HL-60 (cell line): ENCODE data around the gene CRIP2.

ENCODE experiments used
- DNase-seq, 2 experiments: peaks; one replicate each; pipeline ENCODE4 v3.0.0-alpha.2; 2010 to 2020; ENCODE audit warnings: low read depth in 1 of 2, low spot score in 1 of 2
- H3K27ac ChIP-seq: fragments of 250-450 bp; sonication (Bioruptor Pico); replicated peaks from 2 replicates; pipeline ENCODE4 v1.5.1; 2020; ENCODE audit warnings: mild to moderate bottlenecking, moderate library complexity
- H3K27me3 ChIP-seq: fragments of 250-450 bp; sonication (Bioruptor Pico); 2 replicates; pipeline ENCODE4 v1.5.1; 2021; ENCODE audit warnings: mild to moderate bottlenecking, moderate library complexity; ENCODE audit not compliant: insufficient read depth, poor library complexity, severe bottlenecking
- H3K4me3 ChIP-seq: replicated peaks from 2 replicates; pipeline ENCODE4 v1.5.1; 2011; ENCODE audit warnings: mild to moderate bottlenecking, control low read depth, low read length; ENCODE audit not compliant: insufficient read depth
- GABPA ChIP-seq: IDR thresholded peaks from 2 replicates; pipeline ENCODE4 v1.6.1; 2012; ENCODE audit warnings: low read depth
- POLR2AphosphoS5 ChIP-seq: IDR thresholded peaks from 2 replicates; pipeline ENCODE4 v1.6.1; 2012; ENCODE audit warnings: low read depth
- SPI1 ChIP-seq: IDR thresholded peaks from 2 replicates; pipeline ENCODE4 v1.6.1; 2012; ENCODE audit warnings: low read depth, mild to moderate bottlenecking, borderline replicate concordance
- TF ChIP-seq, protein P1 (sequence below): IDR thresholded peaks from 2 replicates; pipeline ENCODE4 v1.6.1; 2012; ENCODE audit warnings: low read depth; ENCODE audit not compliant: insufficient replicate concordance
- TF ChIP-seq, protein P2 (sequence below): IDR thresholded peaks from one replicate; pipeline ENCODE4 v1.5.1; 2011; ENCODE audit warnings: low read length, control low read depth, inconsistent platforms; ENCODE audit not compliant: insufficient read depth

CRIP2 gene

DNA sequence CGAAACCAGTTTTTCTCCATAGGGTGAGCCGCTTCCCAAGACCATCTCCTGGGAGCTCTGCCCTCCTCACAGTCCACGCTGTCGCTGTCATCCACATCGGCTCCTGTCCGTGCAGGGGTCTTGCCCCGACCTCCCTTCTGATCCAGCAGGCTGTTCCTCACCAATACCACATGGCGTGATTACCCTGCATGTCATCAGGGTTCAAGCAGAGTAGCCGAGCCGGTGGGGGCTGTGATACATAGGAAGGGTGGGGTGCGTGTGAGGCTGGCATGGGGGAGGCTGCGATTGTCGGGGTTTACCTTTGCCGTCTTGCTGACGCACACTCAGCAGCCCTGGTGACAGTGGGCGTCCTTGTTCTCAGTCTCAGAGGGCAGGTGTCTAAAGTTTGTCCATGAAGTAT is 33.4 kb downstream of the CRIP2 start:
- no peak for TF ChIP-seq POLR2AphosphoS5
- TF ChIP-seq, protein P1, sequence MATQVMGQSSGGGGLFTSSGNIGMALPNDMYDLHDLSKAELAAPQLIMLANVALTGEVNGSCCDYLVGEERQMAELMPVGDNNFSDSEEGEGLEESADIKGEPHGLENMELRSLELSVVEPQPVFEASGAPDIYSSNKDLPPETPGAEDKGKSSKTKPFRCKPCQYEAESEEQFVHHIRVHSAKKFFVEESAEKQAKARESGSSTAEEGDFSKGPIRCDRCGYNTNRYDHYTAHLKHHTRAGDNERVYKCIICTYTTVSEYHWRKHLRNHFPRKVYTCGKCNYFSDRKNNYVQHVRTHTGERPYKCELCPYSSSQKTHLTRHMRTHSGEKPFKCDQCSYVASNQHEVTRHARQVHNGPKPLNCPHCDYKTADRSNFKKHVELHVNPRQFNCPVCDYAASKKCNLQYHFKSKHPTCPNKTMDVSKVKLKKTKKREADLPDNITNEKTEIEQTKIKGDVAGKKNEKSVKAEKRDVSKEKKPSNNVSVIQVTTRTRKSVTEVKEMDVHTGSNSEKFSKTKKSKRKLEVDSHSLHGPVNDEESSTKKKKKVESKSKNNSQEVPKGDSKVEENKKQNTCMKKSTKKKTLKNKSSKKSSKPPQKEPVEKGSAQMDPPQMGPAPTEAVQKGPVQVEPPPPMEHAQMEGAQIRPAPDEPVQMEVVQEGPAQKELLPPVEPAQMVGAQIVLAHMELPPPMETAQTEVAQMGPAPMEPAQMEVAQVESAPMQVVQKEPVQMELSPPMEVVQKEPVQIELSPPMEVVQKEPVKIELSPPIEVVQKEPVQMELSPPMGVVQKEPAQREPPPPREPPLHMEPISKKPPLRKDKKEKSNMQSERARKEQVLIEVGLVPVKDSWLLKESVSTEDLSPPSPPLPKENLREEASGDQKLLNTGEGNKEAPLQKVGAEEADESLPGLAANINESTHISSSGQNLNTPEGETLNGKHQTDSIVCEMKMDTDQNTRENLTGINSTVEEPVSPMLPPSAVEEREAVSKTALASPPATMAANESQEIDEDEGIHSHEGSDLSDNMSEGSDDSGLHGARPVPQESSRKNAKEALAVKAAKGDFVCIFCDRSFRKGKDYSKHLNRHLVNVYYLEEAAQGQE = no peak
- Histone ChIP-seq H3K27ac (no peak overlapping the region), H3K27me3 (peaks cover 2% of the 10 kb centered on the region), H3K4me3 (no peak overlapping the region)
- DNase-seq = no peak

DNA sequence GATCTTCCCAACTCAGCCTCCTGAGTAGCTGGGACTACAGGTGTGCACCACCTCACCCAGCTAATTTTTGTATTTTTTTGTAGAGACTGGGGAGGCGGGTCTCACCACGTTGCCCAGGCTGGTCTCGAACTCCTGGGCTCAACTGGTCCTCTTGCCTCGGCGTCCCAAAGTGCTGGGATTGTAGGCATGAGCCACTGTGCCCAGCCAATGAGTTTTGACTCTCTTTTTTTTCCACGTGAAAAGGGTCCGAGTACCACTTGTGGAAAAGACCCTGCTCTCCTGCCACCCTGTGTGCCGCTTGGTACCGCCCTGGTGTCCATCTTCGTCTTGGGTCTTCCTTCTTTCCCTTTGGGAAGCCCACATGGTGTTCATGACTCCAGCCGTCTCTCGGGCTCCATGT is 34.0 kb downstream of the CRIP2 start:
- Histone ChIP-seq H3K27ac (no peak overlapping the region), H3K4me3 (no peak overlapping the region), H3K27me3 (peaks cover 2% of the 10 kb centered on the region)
- TF ChIP-seq, protein P1 = no peak
- no peak for TF ChIP-seq GABPA
- TF ChIP-seq POLR2AphosphoS5 = no peak
- no peak for TF ChIP-seq SPI1
- TF ChIP-seq, protein P2, sequence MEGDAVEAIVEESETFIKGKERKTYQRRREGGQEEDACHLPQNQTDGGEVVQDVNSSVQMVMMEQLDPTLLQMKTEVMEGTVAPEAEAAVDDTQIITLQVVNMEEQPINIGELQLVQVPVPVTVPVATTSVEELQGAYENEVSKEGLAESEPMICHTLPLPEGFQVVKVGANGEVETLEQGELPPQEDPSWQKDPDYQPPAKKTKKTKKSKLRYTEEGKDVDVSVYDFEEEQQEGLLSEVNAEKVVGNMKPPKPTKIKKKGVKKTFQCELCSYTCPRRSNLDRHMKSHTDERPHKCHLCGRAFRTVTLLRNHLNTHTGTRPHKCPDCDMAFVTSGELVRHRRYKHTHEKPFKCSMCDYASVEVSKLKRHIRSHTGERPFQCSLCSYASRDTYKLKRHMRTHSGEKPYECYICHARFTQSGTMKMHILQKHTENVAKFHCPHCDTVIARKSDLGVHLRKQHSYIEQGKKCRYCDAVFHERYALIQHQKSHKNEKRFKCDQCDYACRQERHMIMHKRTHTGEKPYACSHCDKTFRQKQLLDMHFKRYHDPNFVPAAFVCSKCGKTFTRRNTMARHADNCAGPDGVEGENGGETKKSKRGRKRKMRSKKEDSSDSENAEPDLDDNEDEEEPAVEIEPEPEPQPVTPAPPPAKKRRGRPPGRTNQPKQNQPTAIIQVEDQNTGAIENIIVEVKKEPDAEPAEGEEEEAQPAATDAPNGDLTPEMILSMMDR = no peak
- no peak for DNase-seq

DNA sequence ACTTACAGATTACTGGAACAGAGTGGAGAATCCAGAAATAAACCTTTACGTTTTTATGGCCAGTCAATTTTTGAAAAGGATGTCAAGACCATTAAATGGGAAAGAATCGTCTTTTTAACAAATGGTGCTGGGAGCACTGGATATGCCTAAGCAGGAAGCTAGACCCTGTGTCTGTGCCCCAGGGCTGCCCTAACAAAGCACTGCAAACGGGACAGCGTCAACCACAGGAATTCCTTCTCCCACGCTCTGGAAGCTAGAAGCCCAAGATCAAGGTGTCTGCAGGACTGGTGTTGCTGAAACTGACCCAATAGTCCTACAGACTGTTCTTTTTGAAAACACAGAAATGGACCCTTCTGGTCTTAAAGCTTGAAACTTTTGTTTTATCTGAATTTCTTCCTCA is 42.5 kb downstream of the CRIP2 start:
- TF ChIP-seq POLR2AphosphoS5 = no peak
- TF ChIP-seq SPI1 = no peak
- TF ChIP-seq, protein P2 = no peak
- TF ChIP-seq, protein P1 = no peak
- TF ChIP-seq GABPA = no peak
- DNase-seq = no peak

More for the DNA sequence above, 42.5 kb downstream of the CRIP2 start:
- no peaks in the 10 kb centered on the region for H3K27me3 ChIP-seq
- H3K4me3 ChIP-seq = no peak overlapping the region
- no peak overlapping the region for H3K27ac ChIP-seq
